ENCODE data around the gene ZNF679. TPM values are rescaled to one million over a fixed set of nuclear protein-coding genes. Genes with fewer than 3 reads are reported as not detected.
"Not testable (repeated sequence)": the region's sequence is repeated elsewhere in the genome, so short reads cannot be mapped to it uniquely, and the experiment has no call there.

Gene ZNF679
- polyA plus RNA-seq (2013, experiment 1 of 2): not detected
- not detected for polyA plus RNA-seq (2013, experiment 2 of 2)

GRCh38 chr7:64228174-64228573, at the start of gene ZNF679:
TSS of gene ZNF679 (plus strand) at chr7:64228474. CDS start at chr7:64249118, 20,644 bp downstream.
- H3K4me1 ChIP-seq (ENCODE audit: control insufficient read depth, insufficient read depth, low read depth, low read length); H3K27ac ChIP-seq (ENCODE audit: low read length, poor library complexity, severe bottlenecking); H2BK120ac ChIP-seq (ENCODE audit: low read depth, low read length); H3K4ac ChIP-seq (ENCODE audit: low read depth in 1 of 2, low read length in 2 of 2); H3K23ac ChIP-seq (ENCODE audit: low read length in 2 of 2); H3K9ac ChIP-seq (ENCODE audit: low read length); DNase-seq; H2AFZ ChIP-seq (ENCODE audit: low read depth, low read length); H3K27me3 ChIP-seq (ENCODE audit: control insufficient read depth in 1 of 2, insufficient read depth in 1 of 2, low read length in 2 of 2); H3K14ac ChIP-seq (ENCODE audit: low read length in 2 of 2); H3K79me1 ChIP-seq (replicated peaks; ENCODE audit: low read length, poor library complexity, severe bottlenecking); H4K91ac ChIP-seq (ENCODE audit: low read length); H2BK5ac ChIP-seq (ENCODE audit: low read depth, low read length, poor library complexity, severe bottlenecking); H3K18ac ChIP-seq (ENCODE audit: low read depth in 1 of 2, low read length in 2 of 2); H2BK15ac ChIP-seq (ENCODE audit: low read depth, poor library complexity, severe bottlenecking); H2AK5ac ChIP-seq (ENCODE audit: low read length, severe bottlenecking); H2BK12ac ChIP-seq (ENCODE audit: low read length in 2 of 2); H3K4me2 ChIP-seq (ENCODE audit: low read length, poor library complexity, severe bottlenecking); H3K4me3 ChIP-seq (ENCODE audit: insufficient read depth in 1 of 2, low read depth in 1 of 2, low read length in 2 of 2); H4K8ac ChIP-seq (ENCODE audit: low read length); H3K36me3 ChIP-seq (ENCODE audit: control insufficient read depth in 1 of 2, insufficient read depth in 2 of 2, low read depth in 1 of 2, low read length in 2 of 2): not testable (repeated sequence)
- peaks cover 79% of the 10 kb centered on the region for H3K9me3 ChIP-seq (ENCODE audit: control insufficient read depth, low read length)
- 100% methylated on average over 1 of the region's 1 CpG for WGBS

- H3K79me1 ChIP-seq (replicated peaks; ENCODE audit: low read length, poor library complexity, severe bottlenecking): no peaks in the 10 kb centered on the region
- H2BK15ac ChIP-seq (ENCODE audit: low read depth, poor library complexity, severe bottlenecking): no peak overlapping the region
- no peak overlapping the region for H2AFZ ChIP-seq (ENCODE audit: low read depth, low read length)
Measured at GRCh38 chr7:64180989-64181388, 47.3 kb upstream of the ZNF679 start.

GRCh38 chr7:64181586-64181985, 46.7 kb upstream of the ZNF679 start:
- no peak overlapping the region for H3K14ac ChIP-seq (ENCODE audit: low read length in 2 of 2)

More at GRCh38 chr7:64180989-64181388, 47.3 kb upstream of the ZNF679 start:
- no peak overlapping the region for H2BK120ac ChIP-seq (ENCODE audit: low read depth, low read length)
- no peak for DNase-seq
- WGBS: 85% methylated on average over 4 of the region's 4 CpGs
- H4K8ac ChIP-seq (ENCODE audit: low read length): no peak overlapping the region
- no peaks in the 10 kb centered on the region for H3K4me1 ChIP-seq (ENCODE audit: control insufficient read depth, insufficient read depth, low read depth, low read length)
- H2BK5ac ChIP-seq (ENCODE audit: low read depth, low read length, poor library complexity, severe bottlenecking): no peak overlapping the region
- H3K18ac ChIP-seq (ENCODE audit: low read depth in 1 of 2, low read length in 2 of 2): no peak overlapping the region
- no peak overlapping the region for H2AK5ac ChIP-seq (ENCODE audit: low read length, severe bottlenecking)
- no peak overlapping the region for H3K4me2 ChIP-seq (ENCODE audit: low read length, poor library complexity, severe bottlenecking)
- no peaks in the 10 kb centered on the region for H3K27me3 ChIP-seq (ENCODE audit: control insufficient read depth in 1 of 2, insufficient read depth in 1 of 2, low read length in 2 of 2)
- no peak overlapping the region for H3K4ac ChIP-seq (ENCODE audit: low read depth in 1 of 2, low read length in 2 of 2)
- H3K23ac ChIP-seq (ENCODE audit: low read length in 2 of 2): no peak overlapping the region
- no peak overlapping the region for H3K4me3 ChIP-seq (ENCODE audit: insufficient read depth in 1 of 2, low read depth in 1 of 2, low read length in 2 of 2)
- H3K14ac ChIP-seq (ENCODE audit: low read length in 2 of 2): no peak overlapping the region
- no peak overlapping the region for H2BK12ac ChIP-seq (ENCODE audit: low read length in 2 of 2)
- H3K9me3 ChIP-seq (ENCODE audit: control insufficient read depth, low read length): peaks cover 29% of the 10 kb centered on the region
- no peak overlapping the region for H4K91ac ChIP-seq (ENCODE audit: low read length)
- no peak overlapping the region for H3K27ac ChIP-seq (ENCODE audit: low read length, poor library complexity, severe bottlenecking)
- no peaks in the 10 kb centered on the region for H3K36me3 ChIP-seq (ENCODE audit: control insufficient read depth in 1 of 2, insufficient read depth in 2 of 2, low read depth in 1 of 2, low read length in 2 of 2)
- H3K9ac ChIP-seq (ENCODE audit: low read length): no peak overlapping the region

GRCh38 chr7:64182036-64182790, 46.1 kb upstream of the ZNF679 start:
- Histone ChIP-seq H3K4me1 (ENCODE audit: control insufficient read depth, insufficient read depth, low read depth, low read length) (no peaks in the 10 kb centered on the region), H2BK5ac (ENCODE audit: low read depth, low read length, poor library complexity, severe bottlenecking) (no peak overlapping the region), H3K27me3 (ENCODE audit: control insufficient read depth in 1 of 2, insufficient read depth in 1 of 2, low read length in 2 of 2) (no peaks in the 10 kb centered on the region), H3K14ac (ENCODE audit: low read length in 2 of 2) (no peak overlapping the region), H3K27ac (ENCODE audit: low read length, poor library complexity, severe bottlenecking) (no peak overlapping the region), H3K4me3 (ENCODE audit: insufficient read depth in 1 of 2, low read depth in 1 of 2, low read length in 2 of 2) (no peak overlapping the region), H3K79me1 (replicated peaks; ENCODE audit: low read length, poor library complexity, severe bottlenecking) (no peaks in the 10 kb centered on the region), H4K91ac (ENCODE audit: low read length) (no peak overlapping the region), H3K4ac (ENCODE audit: low read depth in 1 of 2, low read length in 2 of 2) (no peak overlapping the region), H2AK5ac (ENCODE audit: low read length, severe bottlenecking) (no peak overlapping the region), H3K4me2 (ENCODE audit: low read length, poor library complexity, severe bottlenecking) (no peak overlapping the region), H2BK120ac (ENCODE audit: low read depth, low read length) (no peak overlapping the region), H4K8ac (ENCODE audit: low read length) (no peak overlapping the region), H3K36me3 (ENCODE audit: control insufficient read depth in 1 of 2, insufficient read depth in 2 of 2, low read depth in 1 of 2, low read length in 2 of 2) (no peaks in the 10 kb centered on the region), H3K9me3 (ENCODE audit: control insufficient read depth, low read length) (peaks cover 25% of the 10 kb centered on the region), H3K18ac (ENCODE audit: low read depth in 1 of 2, low read length in 2 of 2) (no peak overlapping the region), H2AFZ (ENCODE audit: low read depth, low read length) (no peak overlapping the region), H2BK12ac (ENCODE audit: low read length in 2 of 2) (no peak overlapping the region), H3K9ac (ENCODE audit: low read length) (no peak overlapping the region), H3K23ac (ENCODE audit: low read length in 2 of 2) (no peak overlapping the region), H2BK15ac (ENCODE audit: low read depth, poor library complexity, severe bottlenecking) (no peak overlapping the region)
- no peak for DNase-seq
- 95% methylated on average over 66 of the region's 66 CpGs for WGBS

More at GRCh38 chr7:64181586-64181985, 46.7 kb upstream of the ZNF679 start:
- Histone ChIP-seq H3K4me3 (ENCODE audit: insufficient read depth in 1 of 2, low read depth in 1 of 2, low read length in 2 of 2) (no peak overlapping the region), H3K27me3 (ENCODE audit: control insufficient read depth in 1 of 2, insufficient read depth in 1 of 2, low read length in 2 of 2) (no peaks in the 10 kb centered on the region), H2AK5ac (ENCODE audit: low read length, severe bottlenecking) (no peak overlapping the region), H3K9me3 (ENCODE audit: control insufficient read depth, low read length) (peaks cover 30% of the 10 kb centered on the region), H3K9ac (ENCODE audit: low read length) (no peak overlapping the region), H3K79me1 (replicated peaks; ENCODE audit: low read length, poor library complexity, severe bottlenecking) (no peaks in the 10 kb centered on the region), H3K18ac (ENCODE audit: low read depth in 1 of 2, low read length in 2 of 2) (no peak overlapping the region), H2BK12ac (ENCODE audit: low read length in 2 of 2) (no peak overlapping the region), H2BK120ac (ENCODE audit: low read depth, low read length) (no peak overlapping the region), H3K4me1 (ENCODE audit: control insufficient read depth, insufficient read depth, low read depth, low read length) (no peaks in the 10 kb centered on the region), H2BK15ac (ENCODE audit: low read depth, poor library complexity, severe bottlenecking) (no peak overlapping the region), H3K36me3 (ENCODE audit: control insufficient read depth in 1 of 2, insufficient read depth in 2 of 2, low read depth in 1 of 2, low read length in 2 of 2) (no peaks in the 10 kb centered on the region), H3K4me2 (ENCODE audit: low read length, poor library complexity, severe bottlenecking) (no peak overlapping the region), H3K23ac (ENCODE audit: low read length in 2 of 2) (no peak overlapping the region), H2AFZ (ENCODE audit: low read depth, low read length) (no peak overlapping the region), H3K27ac (ENCODE audit: low read length, poor library complexity, severe bottlenecking) (no peak overlapping the region), H2BK5ac (ENCODE audit: low read depth, low read length, poor library complexity, severe bottlenecking) (no peak overlapping the region), H4K8ac (ENCODE audit: low read length) (no peak overlapping the region), H4K91ac (ENCODE audit: low read length) (no peak overlapping the region), H3K4ac (ENCODE audit: low read depth in 1 of 2, low read length in 2 of 2) (no peak overlapping the region)
- DNase-seq: no peak
- WGBS: 97% methylated on average over 40 of the region's 46 CpGs

All from mesenchymal stem cell (in vitro differentiated cells and primary cell).